CD4-positive, alpha-beta T cell treated with Interferon gamma for 1 hour (primary cell): ENCODE data around the gene OSCP1.

Source experiments
- DNase-seq: peaks from one replicate; pipeline ENCODE4 v3.0.0-alpha.2; 2020

Gene OSCP1

GRCh38 chr1:36446271-36446670, 4.0 kb downstream of the OSCP1 start:
- peak; percentile 7 for DNase-seq

DNA sequence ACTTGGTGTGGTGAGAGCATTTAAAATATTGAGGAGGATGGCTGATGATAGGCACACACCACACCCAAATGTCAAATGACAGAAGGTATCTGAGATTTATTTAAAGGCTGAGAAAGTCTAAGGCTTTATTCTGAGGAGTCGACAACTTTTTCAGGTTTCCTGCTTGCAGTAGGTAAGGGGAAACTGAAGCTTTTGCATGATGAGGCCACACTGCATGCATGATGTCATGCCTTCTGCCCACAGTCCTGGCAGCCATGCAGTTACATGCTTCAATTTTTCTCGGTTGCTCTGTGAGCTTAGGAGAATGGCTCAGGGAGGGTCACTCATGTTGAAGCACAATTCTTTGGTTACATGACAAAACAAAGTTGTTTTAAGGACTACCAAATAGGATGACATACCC, 7.0 kb downstream of the OSCP1 start:
- no peak for DNase-seq

GRCh38 chr1:36442337-36442736, 7.9 kb downstream of the OSCP1 start:
- no peak for DNase-seq

- no peak for DNase-seq
Observed at GRCh38 chr1:36440646-36441045, 9.6 kb downstream of the OSCP1 start.

GRCh38 chr1:36440044-36440443, 10.2 kb downstream of the OSCP1 start:
- DNase-seq, result no peak

GRCh38 chr1:36438715-36439114, 11.5 kb downstream of the OSCP1 start:
- DNase-seq, result no peak

DNA sequence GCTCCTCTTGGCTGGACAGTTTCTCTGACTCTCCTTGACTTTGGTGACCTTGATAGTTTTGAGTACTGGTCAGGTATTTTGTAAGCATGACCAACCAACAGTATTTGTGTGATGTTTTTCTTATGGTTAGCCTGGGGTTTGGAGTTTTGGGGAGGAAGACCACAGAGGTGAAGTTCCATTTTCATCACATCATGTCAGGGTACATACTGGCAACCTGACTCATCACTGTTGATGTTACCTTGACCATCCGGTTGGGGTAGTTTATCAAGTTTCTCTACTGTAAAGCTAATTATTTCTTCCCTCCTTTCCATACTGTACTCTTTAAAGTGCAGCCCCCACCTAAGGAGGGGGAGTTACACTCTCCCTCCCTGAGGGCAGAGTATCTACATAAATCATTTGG, 13.4 kb downstream of the OSCP1 start:
- DNase-seq, result no peak

- DNase-seq, result no peak
Observed at GRCh38 chr1:36433102-36433501, 17.1 kb downstream of the OSCP1 start.

GRCh38 chr1:36432616-36433015, 17.6 kb downstream of the OSCP1 start:
- no peak for DNase-seq

DNA sequence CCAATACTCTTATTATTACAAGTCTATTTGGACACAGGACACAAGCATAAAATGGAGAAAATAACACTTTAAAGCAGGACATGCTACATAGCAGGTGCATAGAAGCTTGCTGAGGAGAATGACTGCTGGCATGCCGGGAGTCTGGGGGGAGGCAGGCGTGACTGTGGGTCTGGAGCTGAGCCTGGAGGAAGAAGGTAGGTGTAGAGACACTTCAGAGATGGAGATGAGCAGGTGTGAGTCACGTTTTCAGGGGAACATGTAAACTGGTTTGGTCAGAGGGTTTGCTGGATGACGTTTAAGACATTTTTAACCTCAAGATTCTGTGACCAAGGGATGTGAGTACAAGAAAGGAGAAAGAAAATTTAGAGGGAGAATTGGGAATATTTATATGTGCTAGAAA, 24.5 kb downstream of the OSCP1 start:
- DNase-seq, result no peak

- no peak for DNase-seq
Observed at GRCh38 chr1:36421649-36422048, 28.6 kb downstream of the OSCP1 start.

DNA sequence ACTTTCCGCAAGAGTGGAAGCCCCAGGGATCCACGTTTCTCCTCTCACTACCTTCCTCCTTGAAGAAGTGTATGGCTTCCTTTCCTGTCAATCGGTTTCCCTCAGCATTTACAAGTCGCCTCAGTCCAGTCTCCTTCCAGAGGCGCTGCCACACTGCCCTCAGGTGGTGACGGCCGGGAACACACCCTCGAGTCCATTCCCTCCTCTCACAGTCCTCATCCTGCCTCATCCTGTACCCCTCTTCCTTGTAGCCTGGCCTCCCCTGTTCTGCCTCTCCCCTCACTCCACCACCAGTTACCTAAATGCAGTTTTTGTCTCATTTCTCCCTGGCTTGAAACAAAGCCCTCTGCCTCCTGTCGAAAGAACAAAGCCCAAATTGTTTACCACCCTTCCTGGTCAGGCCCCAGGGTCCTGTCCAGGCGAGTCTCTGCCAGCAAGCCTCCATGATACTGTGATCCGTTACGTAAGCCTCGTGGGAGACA, 29.4 kb downstream of the OSCP1 start:
- DNase-seq, result peak; percentile 83

DNA sequence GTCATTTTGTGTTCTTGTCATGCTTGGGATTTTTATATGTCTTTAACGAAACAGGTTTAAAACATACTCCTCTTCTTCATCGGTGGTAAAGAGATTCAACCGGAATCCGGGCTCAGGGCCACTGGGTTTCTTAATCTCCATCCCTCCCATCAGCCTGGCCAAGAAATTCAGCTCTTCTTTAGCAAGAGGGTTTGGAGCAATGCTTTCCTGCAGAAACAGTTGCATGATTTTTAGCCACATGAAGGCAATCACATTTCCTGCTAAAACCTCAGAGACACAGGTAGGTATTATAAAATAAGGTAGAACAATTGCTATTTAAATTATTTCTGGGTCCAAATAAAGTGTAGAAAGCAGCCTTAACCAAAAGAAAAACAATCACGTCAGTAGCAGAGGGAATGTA, 29.8 kb downstream of the OSCP1 start:
- no peak for DNase-seq

GRCh38 chr1:36419569-36419968, 30.7 kb downstream of the OSCP1 start:
- DNase-seq, result no peak

DNA sequence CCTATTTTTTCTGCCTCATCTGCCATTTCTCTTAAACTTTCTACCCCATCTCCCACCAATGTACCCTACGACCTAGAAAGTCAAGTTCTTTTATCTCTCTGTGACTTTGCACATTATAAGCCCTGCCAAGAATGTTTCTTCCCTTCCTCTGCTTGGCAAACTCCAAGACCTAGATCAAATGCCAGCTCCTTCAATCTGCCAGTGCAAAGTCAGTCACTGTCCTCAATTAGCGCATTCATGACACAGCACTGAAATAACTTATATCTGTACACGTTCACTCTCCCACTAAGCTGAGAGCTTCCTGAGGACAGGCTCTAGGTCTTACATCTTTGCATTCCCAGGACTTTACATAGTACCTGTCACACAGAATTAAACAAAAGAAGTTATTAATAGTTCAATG, 31.1 kb downstream of the OSCP1 start:
- no peak for DNase-seq

DNA sequence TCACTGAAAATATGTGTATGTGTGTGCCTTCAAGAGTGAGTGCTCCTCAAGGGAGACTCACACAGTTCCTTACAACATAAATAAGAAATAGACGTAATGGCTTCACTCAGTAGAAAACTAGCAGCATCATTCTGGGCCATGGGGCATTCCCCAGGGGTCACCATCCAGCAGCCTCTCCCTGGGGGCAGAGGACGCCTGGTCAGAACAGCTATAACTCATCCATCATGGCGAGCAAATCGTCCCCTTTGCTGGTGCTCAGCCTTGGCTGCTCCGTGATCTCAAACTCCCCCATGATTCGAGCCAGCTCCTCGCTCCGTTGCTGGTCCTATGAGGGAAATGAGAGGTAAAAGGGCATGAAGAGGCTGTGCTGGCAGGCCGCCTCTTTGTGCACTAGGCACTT, 32.3 kb downstream of the OSCP1 start:
- DNase-seq, result no peak

GRCh38 chr1:36415661-36416326, 34.5 kb downstream of the OSCP1 start:
- DNase-seq, result no peak

- DNase-seq, result no peak
Observed at GRCh38 chr1:36414384-36414783, 35.9 kb downstream of the OSCP1 start.

GRCh38 chr1:36411674-36412648, 38.3 kb downstream of the OSCP1 start:
- DNase-seq, result peak; percentile 32

- DNase-seq, result no peak
Observed at GRCh38 chr1:36408479-36408878, 41.8 kb downstream of the OSCP1 start.

- no peak for DNase-seq
Observed at GRCh38 chr1:36406440-36406839, 43.8 kb downstream of the OSCP1 start.

DNA sequence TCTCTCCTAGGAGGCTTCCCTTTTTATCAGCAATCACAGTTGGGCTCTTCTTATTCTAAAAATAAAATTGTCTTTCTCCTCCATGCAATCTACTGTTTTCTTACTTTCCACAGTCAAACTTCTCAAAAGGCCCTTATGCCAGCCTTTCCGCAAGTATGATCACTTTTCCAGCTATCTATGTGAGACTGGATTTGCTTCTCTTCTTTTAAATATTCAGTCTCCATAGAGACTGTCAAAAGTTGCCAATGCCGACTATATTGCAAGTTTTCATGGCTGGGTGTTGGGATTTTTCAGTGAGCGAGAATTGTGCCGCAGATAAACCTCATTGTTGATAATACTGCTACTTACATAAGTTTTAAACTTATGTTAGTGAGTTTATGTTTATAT, 47.8 kb downstream of the OSCP1 start:
- no peak for DNase-seq

DNA sequence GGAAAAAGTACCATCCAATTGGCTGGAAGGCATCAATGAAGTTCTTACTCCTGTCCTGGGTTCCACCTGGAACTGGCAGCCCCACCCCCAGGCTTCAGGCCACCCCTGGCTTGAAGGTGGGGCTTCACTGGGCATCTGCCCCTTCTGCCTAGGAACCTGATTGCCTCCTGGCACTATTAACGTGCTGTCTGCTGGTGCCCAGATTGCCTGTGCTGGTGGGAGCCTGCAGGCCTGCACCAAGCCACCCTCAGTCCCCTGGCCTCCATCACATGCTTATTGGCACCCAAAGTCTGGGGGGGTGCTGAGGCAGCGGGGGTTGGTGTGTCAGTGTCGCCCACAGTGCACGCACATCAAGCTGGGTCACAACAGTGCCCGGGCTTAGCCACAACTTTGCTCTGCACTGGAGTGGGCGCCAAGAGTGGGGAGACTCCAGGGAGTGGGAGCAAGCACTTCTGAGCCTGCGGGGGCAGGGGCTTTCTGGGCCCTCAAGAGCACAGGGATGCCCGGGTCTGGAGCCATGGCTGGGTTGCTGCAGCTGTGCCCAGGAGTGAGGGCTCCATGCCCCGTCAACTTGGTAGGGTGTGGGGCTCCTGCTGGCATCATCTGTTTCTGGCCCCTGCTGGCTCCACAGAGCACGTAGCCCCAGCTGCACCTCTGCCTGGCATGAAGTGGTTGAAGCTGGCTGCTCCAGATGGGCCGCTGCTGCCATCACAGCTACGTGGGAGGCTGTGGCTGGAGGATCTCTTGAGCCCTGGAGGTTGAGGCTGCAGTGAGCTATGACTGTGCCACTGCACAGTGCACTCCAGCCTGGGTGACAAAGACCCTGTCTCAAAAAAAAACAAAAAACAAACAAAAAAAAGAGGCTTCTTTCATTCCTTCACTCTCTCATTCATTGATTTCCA, 48.4 kb downstream of the OSCP1 start:
- DNase-seq, result no peak
